Endometrial microvascular endothelial cells (primary cell): ENCODE data around the gene PDK4. TPM values are rescaled to one million over a fixed set of nuclear protein-coding genes. Genes with fewer than 3 reads are reported as not detected.

ENCODE experiments used
- in situ Hi-C: cut with HindIII; loops from 2 replicates; pipeline ENCODE4 v1.10.0; 2017; ENCODE audit warnings: low sequenced_read_pairs, low pct_unique_long_range_greater_than_20kb; ENCODE audit errors: inconsistent ontology term
- total RNA-seq: library from RNA; depleted of rRNA; stranded (reverse); fragments of >200 nt; gene quantifications from one replicate; pipeline ENCODE4 v1.2.3, GENCODE V29; 2015; ENCODE audit errors: inconsistent ontology term

PDK4 gene
- total RNA-seq, 1 donor from 2014 or later = 4.9 TPM

- in situ Hi-C loops = loop anchor here (25.0 kb wide), 1 partner anchor 142 kb away; no protein-coding TSS in a partner anchor
Measured at GRCh38 chr7:95545007-95545615, 51.2 kb downstream of the PDK4 start.

GRCh38 chr7:95544171-95544570 lies 52.1 kb downstream of the PDK4 start:
- in situ Hi-C loops = loop anchor here (25.0 kb wide), 1 partner anchor 143 kb away; no protein-coding TSS in a partner anchor

DNA sequence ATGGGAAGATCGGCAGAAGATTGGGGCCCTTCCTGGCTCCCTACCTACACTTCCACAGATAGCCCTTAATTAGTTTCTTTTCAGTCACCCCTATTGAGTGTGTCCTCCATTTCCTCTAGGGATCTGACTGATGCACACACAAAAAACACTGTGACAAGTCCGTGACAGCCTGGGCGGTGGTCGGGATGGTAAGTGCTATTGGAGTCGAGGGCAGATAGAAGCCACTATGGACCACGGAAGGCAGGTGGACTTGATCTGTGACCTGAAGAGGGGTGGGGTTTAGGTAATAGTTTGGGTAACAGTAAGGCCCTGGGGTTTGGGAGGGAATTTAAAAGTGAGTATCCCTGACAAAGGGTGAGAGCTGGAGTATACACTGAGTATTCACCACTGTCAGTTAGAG lies 53.0 kb downstream of the PDK4 start:
- in situ Hi-C loops = loop anchor here (25.0 kb wide), 1 partner anchor 144 kb away; no protein-coding TSS in a partner anchor

DNA sequence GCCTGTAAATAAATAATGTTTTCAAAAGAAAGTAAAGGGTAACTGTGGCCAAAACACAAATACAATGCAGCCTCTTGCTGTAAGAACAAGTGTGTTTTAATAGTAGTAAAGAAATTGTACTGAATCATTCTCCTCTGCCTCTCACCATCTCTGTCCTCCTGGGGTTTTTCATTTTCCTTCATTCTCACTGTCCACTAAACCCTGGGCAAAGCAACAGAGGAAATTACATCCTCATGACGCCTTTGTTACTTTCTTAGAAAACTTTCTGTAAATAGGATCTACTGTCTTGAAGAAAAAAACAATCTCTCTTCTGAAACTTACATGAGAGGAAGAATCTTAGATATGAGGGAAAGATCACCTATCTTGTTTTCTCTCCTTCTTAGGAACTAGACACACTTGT lies 56.0 kb downstream of the PDK4 start:
- in situ Hi-C loops = loop anchor here (25.0 kb wide), 1 partner anchor 147 kb away; no protein-coding TSS in a partner anchor

DNA sequence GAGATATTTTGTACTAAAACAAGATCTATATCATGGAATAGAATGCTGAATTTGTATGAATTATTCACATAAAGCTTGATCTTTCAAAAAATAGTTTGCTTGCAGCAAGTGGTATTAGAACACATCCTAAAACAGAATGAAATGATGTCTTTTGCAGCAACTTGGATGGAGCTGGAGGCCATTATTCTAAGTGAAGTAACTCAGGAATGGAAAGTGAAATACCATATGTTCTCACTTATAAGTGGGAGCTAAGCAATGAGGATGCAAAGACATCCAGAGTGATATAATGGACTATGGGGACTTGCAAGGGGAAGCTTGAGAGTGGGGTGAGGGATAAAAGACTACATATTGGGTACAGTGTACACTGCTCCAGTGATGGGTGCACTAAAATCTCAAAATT lies 56.9 kb downstream of the PDK4 start:
- in situ Hi-C loops = loop anchor here (25.0 kb wide), 1 partner anchor 148 kb away; no protein-coding TSS in a partner anchor

DNA sequence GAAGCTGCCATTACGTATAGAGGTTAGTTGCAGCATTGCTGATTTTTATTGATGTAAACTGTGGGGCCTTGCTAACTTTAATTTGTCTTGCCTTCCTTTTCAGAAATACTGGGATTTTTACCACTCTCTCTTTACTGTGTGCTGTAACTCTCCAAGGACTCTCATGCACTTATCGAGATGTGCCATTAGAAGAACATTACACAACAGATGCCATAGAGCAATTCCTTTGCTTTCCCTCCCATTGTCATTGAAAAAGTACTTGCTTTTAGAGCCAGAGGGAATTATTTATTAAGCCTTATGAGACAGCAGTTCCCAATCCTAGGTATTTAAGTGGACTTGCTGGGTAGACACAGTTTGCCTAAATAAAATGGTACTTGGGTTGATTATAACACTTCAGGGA lies 58.8 kb downstream of the PDK4 start:
- in situ Hi-C loops = loop anchor here (25.0 kb wide), 1 partner anchor 150 kb away; no protein-coding TSS in a partner anchor

- in situ Hi-C loops = loop anchor here (25.0 kb wide), 1 partner anchor 151 kb away; no protein-coding TSS in a partner anchor
Measured at GRCh38 chr7:95536656-95537311, 59.5 kb downstream of the PDK4 start.

DNA sequence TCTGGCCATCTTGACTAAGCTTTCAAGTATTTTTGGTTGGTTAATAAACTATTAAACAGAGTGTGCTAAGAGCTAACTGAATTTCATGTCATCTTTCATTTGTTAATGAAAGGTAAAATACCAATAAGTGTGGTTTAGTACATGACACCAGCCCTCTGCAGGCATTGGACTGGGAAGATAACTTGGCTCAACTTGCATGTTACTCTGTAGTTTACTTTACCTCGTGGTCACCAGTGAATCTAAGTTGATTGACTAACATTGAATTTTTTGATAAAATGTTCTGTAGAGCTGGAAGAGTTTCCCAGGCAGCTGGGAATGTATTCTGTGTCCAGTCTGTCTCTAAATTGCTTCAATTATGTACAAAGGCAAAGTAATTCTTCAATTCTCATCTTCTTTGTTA lies 60.7 kb downstream of the PDK4 start:
- in situ Hi-C loops = loop anchor here (25.0 kb wide), 1 partner anchor 152 kb away; no protein-coding TSS in a partner anchor

DNA sequence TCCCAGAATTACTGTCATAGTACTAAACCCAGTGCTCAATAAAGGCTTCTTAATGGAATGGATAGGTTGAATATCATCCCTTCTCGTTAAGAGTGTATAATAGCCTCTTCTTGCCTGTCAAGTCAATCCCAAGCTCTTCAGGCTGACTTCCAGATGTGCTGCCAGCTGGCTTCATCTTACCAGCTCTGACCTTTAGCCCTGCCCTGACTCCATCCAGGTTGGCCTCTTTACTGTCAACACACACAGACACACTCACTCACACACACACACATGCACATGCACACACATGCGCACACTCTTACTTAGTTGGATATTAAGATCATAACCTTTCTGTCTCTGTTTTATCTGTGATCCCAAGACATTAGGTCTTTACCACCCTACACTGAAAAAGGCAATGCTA lies 61.5 kb downstream of the PDK4 start:
- in situ Hi-C loops = loop anchor here (25.0 kb wide), 1 partner anchor 153 kb away; no protein-coding TSS in a partner anchor

Other genes with a start within 250 kb of the PDK4 start
- gene PON3, start 200.1 kb downstream of the PDK4 start, total RNA-seq = not detected
- 133 TPM for gene PON2, start 161.5 kb downstream of the PDK4 start, total RNA-seq
- gene ASB4, start 110.6 kb downstream of the PDK4 start, total RNA-seq = not detected
- 0.28 TPM for gene DYNC1I1, start 176.0 kb upstream of the PDK4 start, total RNA-seq